ENCODE measurements around the gene ITFG2.
"Not testable (repeated sequence)": the region's sequence is repeated elsewhere in the genome, so short reads cannot be mapped to it uniquely, and the experiment has no call there.

The ITFG2 gene

GRCh38 chr12:2812290-2813213 lies at the start of gene ITFG2:
ITFG2 (plus strand) TSS chr12:2812668; CDS start chr12:2812761, 93 bp downstream.
- Histone ChIP-seq H3K4me3 (peak within 1 kb of the TSS; percentile 81), H3K9me3 (ENCODE audit: low read depth, low read length) (no peaks in the 10 kb centered on the region), H3K27ac (peak within 1 kb of the TSS; percentile 95), H3K9ac (ENCODE audit: insufficient read length) (peak within 1 kb of the TSS; percentile 86), H3K36me3 (ENCODE audit: insufficient read depth, low read length) (peaks cover 6% of the 10 kb centered on the region; the same call in 1 of the 2 replicates)
- TF ChIP-seq EZH2 (IDR thresholded peaks at IDR 0.05) (no peak), POLR2AphosphoS5 (IDR thresholded peaks at IDR 0.05; ENCODE audit: borderline replicate concordance, low read depth, low read length) (peak; percentile 98)
- DNase-seq (ENCODE audit: low read depth, low spot score): peak; percentile 94

- no peak overlapping the region for H3K9ac ChIP-seq (ENCODE audit: insufficient read length)
- no peak overlapping the region for H3K4me3 ChIP-seq
- no peaks in the 10 kb centered on the region for H3K36me3 ChIP-seq (ENCODE audit: insufficient read depth, low read length)
- H3K9me3 ChIP-seq (ENCODE audit: low read depth, low read length): no peaks in the 10 kb centered on the region
- TF ChIP-seq EZH2 (IDR thresholded peaks at IDR 0.05): no peak
- no peak for TF ChIP-seq FOXP2 (optimal IDR thresholded peaks at IDR 0.05; ENCODE audit: control extremely low read depth, extremely low read length, insufficient read depth)
- TF ChIP-seq POLR2AphosphoS5 (IDR thresholded peaks at IDR 0.05; ENCODE audit: borderline replicate concordance, low read depth, low read length): no peak
- no peak for DNase-seq (ENCODE audit: low read depth, low spot score)
- no peak overlapping the region for H3K27ac ChIP-seq
Measured at GRCh38 chr12:2764398-2764797, 48.1 kb upstream of the ITFG2 start.

- H3K9ac ChIP-seq (ENCODE audit: insufficient read length): no peak overlapping the region
- no peak for DNase-seq (ENCODE audit: low read depth, low spot score)
- TF ChIP-seq EZH2 (IDR thresholded peaks at IDR 0.05): no peak
- no peak overlapping the region for H3K27ac ChIP-seq
- no peak overlapping the region for H3K4me3 ChIP-seq
- no peaks in the 10 kb centered on the region for H3K36me3 ChIP-seq (ENCODE audit: insufficient read depth, low read length)
- H3K9me3 ChIP-seq (ENCODE audit: low read depth, low read length): no peaks in the 10 kb centered on the region
Measured at GRCh38 chr12:2765052-2765451, 47.4 kb upstream of the ITFG2 start.

- Histone ChIP-seq H3K9me3 (ENCODE audit: low read depth, low read length) (no peaks in the 10 kb centered on the region), H3K27ac (no peak overlapping the region), H3K4me3 (no peak overlapping the region), H3K36me3 (ENCODE audit: insufficient read depth, low read length) (no peaks in the 10 kb centered on the region), H3K9ac (ENCODE audit: insufficient read length) (no peak overlapping the region)
- TF ChIP-seq EZH2 (IDR thresholded peaks at IDR 0.05): no peak
- TF ChIP-seq FOXP2 (optimal IDR thresholded peaks at IDR 0.05; ENCODE audit: control extremely low read depth, extremely low read length, insufficient read depth): no peak
- no peak for TF ChIP-seq POLR2AphosphoS5 (IDR thresholded peaks at IDR 0.05; ENCODE audit: borderline replicate concordance, low read depth, low read length)
- DNase-seq (ENCODE audit: low read depth, low spot score): no peak
Measured at GRCh38 chr12:2765608-2766007, 46.9 kb upstream of the ITFG2 start.

- no peak for TF ChIP-seq EZH2 (IDR thresholded peaks at IDR 0.05)
- TF ChIP-seq FOXP2 (optimal IDR thresholded peaks at IDR 0.05; ENCODE audit: control extremely low read depth, extremely low read length, insufficient read depth): no peak
- no peak for TF ChIP-seq POLR2AphosphoS5 (IDR thresholded peaks at IDR 0.05; ENCODE audit: borderline replicate concordance, low read depth, low read length)
- Histone ChIP-seq H3K9me3 (ENCODE audit: low read depth, low read length) (no peaks in the 10 kb centered on the region), H3K36me3 (ENCODE audit: insufficient read depth, low read length) (no peaks in the 10 kb centered on the region), H3K27ac (no peak overlapping the region), H3K4me3 (no peak overlapping the region), H3K9ac (ENCODE audit: insufficient read length) (no peak overlapping the region)
- no peak for DNase-seq (ENCODE audit: low read depth, low spot score)
Measured at GRCh38 chr12:2768224-2768961, 44.1 kb upstream of the ITFG2 start.

- TF ChIP-seq EZH2 (IDR thresholded peaks at IDR 0.05) (no peak), POLR2AphosphoS5 (IDR thresholded peaks at IDR 0.05; ENCODE audit: borderline replicate concordance, low read depth, low read length) (no peak), FOXP2 (optimal IDR thresholded peaks at IDR 0.05; ENCODE audit: control extremely low read depth, extremely low read length, insufficient read depth) (no peak)
- Histone ChIP-seq H3K9me3 (ENCODE audit: low read depth, low read length) (no peaks in the 10 kb centered on the region), H3K27ac (no peak overlapping the region), H3K9ac (ENCODE audit: insufficient read length) (no peak overlapping the region), H3K36me3 (ENCODE audit: insufficient read depth, low read length) (no peaks in the 10 kb centered on the region), H3K4me3 (no peak overlapping the region)
- DNase-seq (ENCODE audit: low read depth, low spot score): no peak
Measured at GRCh38 chr12:2769866-2770533, 42.5 kb upstream of the ITFG2 start.

- H3K9me3 ChIP-seq (ENCODE audit: low read depth, low read length); H3K27ac ChIP-seq; H3K4me3 ChIP-seq; DNase-seq (ENCODE audit: low read depth, low spot score); H3K36me3 ChIP-seq (ENCODE audit: insufficient read depth, low read length); H3K9ac ChIP-seq (ENCODE audit: insufficient read length): not testable (repeated sequence)
Measured at GRCh38 chr12:2770544-2770943, 41.9 kb upstream of the ITFG2 start.

- TF ChIP-seq EZH2 (IDR thresholded peaks at IDR 0.05) (no peak), POLR2AphosphoS5 (IDR thresholded peaks at IDR 0.05; ENCODE audit: borderline replicate concordance, low read depth, low read length) (no peak), FOXP2 (optimal IDR thresholded peaks at IDR 0.05; ENCODE audit: control extremely low read depth, extremely low read length, insufficient read depth) (no peak)
- DNase-seq (ENCODE audit: low read depth, low spot score): no peak
- H3K27ac ChIP-seq: no peak overlapping the region
- H3K9me3 ChIP-seq (ENCODE audit: low read depth, low read length): no peaks in the 10 kb centered on the region
- H3K36me3 ChIP-seq (ENCODE audit: insufficient read depth, low read length): no peaks in the 10 kb centered on the region
- H3K9ac ChIP-seq (ENCODE audit: insufficient read length): no peak overlapping the region
- no peak overlapping the region for H3K4me3 ChIP-seq
Measured at GRCh38 chr12:2772370-2772769, 40.1 kb upstream of the ITFG2 start.

All from SK-N-MC (cell line).